ENCODE data around the gene ENTPD8.
"Not testable (repeated sequence)": the region's sequence is repeated elsewhere in the genome, so short reads cannot be mapped to it uniquely, and the experiment has no call there.

The ENTPD8 gene

GRCh38 chr9:137450539-137451222 is 9.5 kb upstream of the ENTPD8 start:
- not testable (repeated sequence) for DNase-seq (ENCODE audit: low read depth); H3K4me3 ChIP-seq (ENCODE audit: low read depth, low read length)

GRCh38 chr9:137449931-137450538 is 8.9 kb upstream of the ENTPD8 start:
- no peak overlapping the region for H3K4me3 ChIP-seq (ENCODE audit: low read depth, low read length)
- no peak for DNase-seq (ENCODE audit: low read depth)

GRCh38 chr9:137449081-137449844 is 8.1 kb upstream of the ENTPD8 start:
- no peak for DNase-seq (ENCODE audit: low read depth)
- no peak overlapping the region for H3K4me3 ChIP-seq (ENCODE audit: low read depth, low read length)

- no peak overlapping the region for H3K4me3 ChIP-seq (ENCODE audit: low read depth, low read length)
- DNase-seq (ENCODE audit: low read depth): no peak
These were observed 7.4 kb upstream of the ENTPD8 start for GRCh38 chr9:137448602-137448962.

GRCh38 chr9:137447722-137448601 is 6.8 kb upstream of the ENTPD8 start:
- H3K4me3 ChIP-seq (ENCODE audit: low read depth, low read length): no peak overlapping the region
- DNase-seq (ENCODE audit: low read depth): no peak

- H3K4me3 ChIP-seq (ENCODE audit: low read depth, low read length): no peak overlapping the region
- DNase-seq (ENCODE audit: low read depth): no peak
These were observed 5.8 kb upstream of the ENTPD8 start for GRCh38 chr9:137446851-137447471.

GRCh38 chr9:137445930-137446431 is 4.8 kb upstream of the ENTPD8 start:
- no peak for DNase-seq (ENCODE audit: low read depth)
- H3K4me3 ChIP-seq (ENCODE audit: low read depth, low read length): no peak overlapping the region

- H3K4me3 ChIP-seq (ENCODE audit: low read depth, low read length): no peak overlapping the region
- DNase-seq (ENCODE audit: low read depth): no peak
These were observed 4.2 kb upstream of the ENTPD8 start for GRCh38 chr9:137445275-137445807.

- H3K4me3 ChIP-seq (ENCODE audit: low read depth, low read length): no peak overlapping the region
- DNase-seq (ENCODE audit: low read depth): no peak
These were observed 3.1 kb upstream of the ENTPD8 start for GRCh38 chr9:137444106-137444790.

- H3K4me3 ChIP-seq (ENCODE audit: low read depth, low read length): no peak overlapping the region
- no peak for DNase-seq (ENCODE audit: low read depth)
These were observed 771 bp upstream of the ENTPD8 start for GRCh38 chr9:137441935-137442321.

- H3K4me3 ChIP-seq (ENCODE audit: low read depth, low read length): no peak overlapping the region
- DNase-seq (ENCODE audit: low read depth): no peak
These were observed 1.9 kb downstream of the ENTPD8 start for GRCh38 chr9:137439158-137439714.

GRCh38 chr9:137438591-137439157 is 2.5 kb downstream of the ENTPD8 start:
- DNase-seq (ENCODE audit: low read depth): no peak
- H3K4me3 ChIP-seq (ENCODE audit: low read depth, low read length): no peak overlapping the region

GRCh38 chr9:137437691-137438590 is 3.2 kb downstream of the ENTPD8 start:
- DNase-seq (ENCODE audit: low read depth): no peak

GRCh38 chr9:137436761-137437600 is 4.2 kb downstream of the ENTPD8 start:
- no peak overlapping the region for H3K4me3 ChIP-seq (ENCODE audit: low read depth, low read length)
- no peak for DNase-seq (ENCODE audit: low read depth)

More at GRCh38 chr9:137437691-137438590, 3.2 kb downstream of the ENTPD8 start:
- H3K4me3 ChIP-seq (ENCODE audit: low read depth, low read length): no peak overlapping the region

GRCh38 chr9:137435980-137436760 is 5.0 kb downstream of the ENTPD8 start:
- peak; percentile 13 for DNase-seq (ENCODE audit: low read depth)
- no peak overlapping the region for H3K4me3 ChIP-seq (ENCODE audit: low read depth, low read length)

Measured in skeletal muscle cell (primary cell).